Fibroblast of skin of back (primary cell): ENCODE results near the gene HVCN1.

ENCODE experiments used
- DNase-seq: peaks from one replicate; pipeline ENCODE4 v3.0.0-alpha.2; 2013

Gene HVCN1

DNA sequence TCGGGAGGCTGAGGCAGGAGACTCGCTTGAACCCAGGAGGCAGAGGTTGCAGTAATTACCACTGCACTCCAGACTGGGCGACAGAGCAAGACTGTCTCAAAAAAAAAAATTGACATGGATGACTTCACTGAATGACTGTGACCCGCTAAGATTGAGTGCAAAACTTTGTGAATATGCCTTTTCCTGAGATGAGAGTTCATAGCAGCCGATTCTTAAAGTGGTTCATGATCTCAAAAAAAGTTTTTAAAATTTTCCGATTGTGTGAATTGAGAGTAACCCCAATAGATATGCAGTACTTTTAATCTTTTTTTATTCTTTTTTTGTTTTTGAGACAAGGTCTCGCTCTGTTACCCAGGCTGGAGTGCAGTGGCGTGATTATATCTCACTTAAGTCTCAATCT is 73.7 kb downstream of the HVCN1 start:
- DNase-seq: no peak

DNA sequence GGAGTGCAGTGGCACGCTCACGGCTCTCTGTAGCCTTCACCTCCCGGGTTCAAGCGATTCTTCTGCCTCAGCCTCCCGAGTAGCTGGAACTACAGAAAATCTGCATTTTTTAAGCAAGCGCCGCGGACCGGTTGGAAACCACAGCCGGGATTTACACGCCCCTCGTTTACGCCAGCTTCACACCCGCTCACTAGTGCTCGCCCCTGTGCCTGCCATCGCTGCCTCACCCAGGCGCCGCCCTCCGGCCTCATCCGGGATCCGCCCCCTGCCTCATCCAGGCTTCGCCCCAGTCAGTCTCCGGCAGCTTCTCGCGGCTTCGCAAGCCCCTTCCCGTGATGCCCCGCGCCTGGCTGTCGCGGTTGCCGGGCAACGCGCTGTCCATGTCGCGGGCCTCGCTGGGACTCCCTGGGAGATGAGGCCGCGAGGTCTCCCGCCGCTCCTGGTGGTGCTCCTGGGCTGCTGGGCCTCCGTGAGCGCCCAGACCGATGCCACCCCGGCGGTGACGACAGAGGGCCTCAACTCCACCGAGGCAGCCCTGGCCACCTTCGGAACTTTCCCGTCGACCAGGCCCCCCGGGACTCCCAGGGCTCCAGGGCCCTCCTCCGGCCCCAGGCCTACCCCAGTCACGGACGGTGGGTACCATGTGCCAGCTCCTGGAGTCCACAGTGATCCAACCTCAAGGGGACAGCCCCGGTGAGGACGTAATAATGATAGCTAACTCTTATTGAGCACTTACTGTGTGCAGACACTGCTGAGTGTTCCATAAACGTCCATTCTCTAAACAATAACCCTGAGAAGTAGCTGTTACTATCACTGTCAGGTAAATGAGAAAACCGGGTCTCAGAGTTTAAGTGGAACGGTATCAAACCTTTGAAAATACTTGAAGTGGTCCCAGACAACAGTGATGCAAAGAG is 74.9 kb downstream of the HVCN1 start, which contains the start of gene TCTN1:
TCTN1 (plus strand) TSS at position 359 of the 914 bp plus-strand sequence; CDS start at position 413, 54 bp downstream.
- peak; percentile 96 for DNase-seq

DNA sequence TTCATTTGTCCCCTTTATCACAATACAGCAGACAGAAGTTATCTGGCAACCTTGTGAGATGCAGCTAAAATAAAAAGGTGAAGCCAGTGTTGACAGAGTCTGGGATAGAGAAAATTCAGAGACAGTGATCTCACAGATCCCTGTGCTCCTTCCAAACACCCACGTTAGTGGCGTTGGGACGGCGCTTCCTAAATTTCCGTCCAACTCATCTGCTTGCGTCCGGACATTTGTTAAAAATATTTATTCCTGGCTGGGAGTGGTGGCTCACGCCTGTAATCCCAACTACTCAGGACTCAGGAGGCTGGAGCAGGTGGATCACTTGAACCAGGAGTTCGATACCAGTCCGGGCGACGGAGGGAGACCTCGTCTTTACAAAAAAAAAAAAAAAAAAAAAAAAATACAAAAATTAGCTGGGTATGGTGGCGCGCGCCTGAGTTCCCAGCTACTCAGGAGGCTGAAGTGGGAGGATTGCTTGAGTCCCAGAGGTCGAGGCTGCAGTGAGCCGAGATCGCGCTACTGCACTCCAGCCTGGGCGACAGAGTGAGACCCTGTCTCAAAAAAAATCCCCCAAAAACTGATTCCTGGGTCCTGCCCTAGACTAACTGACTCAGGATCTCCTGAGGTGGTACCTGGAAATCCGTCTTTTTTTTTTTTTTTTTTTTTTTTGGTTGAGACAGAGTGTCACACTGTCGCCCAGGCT is 75.7 kb downstream of the HVCN1 start:
- DNase-seq: no peak

DNA sequence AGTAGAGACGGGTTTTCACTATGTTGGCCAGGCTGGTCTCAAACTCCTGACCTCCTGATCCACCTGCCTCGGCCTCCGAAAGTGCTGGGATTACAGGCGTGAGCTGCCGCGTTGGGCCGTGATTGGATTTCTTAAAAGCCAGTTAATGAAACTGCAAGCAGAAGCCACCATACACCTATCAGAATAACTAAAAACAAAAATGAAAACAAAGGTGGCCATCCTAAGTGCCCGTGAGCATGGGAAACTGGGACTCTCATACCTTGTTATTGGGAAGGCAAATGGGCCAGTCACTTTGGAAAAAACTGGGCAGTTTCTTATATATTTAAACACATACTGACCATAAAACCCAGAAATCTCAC is 82.7 kb downstream of the HVCN1 start:
- no peak for DNase-seq

DNA sequence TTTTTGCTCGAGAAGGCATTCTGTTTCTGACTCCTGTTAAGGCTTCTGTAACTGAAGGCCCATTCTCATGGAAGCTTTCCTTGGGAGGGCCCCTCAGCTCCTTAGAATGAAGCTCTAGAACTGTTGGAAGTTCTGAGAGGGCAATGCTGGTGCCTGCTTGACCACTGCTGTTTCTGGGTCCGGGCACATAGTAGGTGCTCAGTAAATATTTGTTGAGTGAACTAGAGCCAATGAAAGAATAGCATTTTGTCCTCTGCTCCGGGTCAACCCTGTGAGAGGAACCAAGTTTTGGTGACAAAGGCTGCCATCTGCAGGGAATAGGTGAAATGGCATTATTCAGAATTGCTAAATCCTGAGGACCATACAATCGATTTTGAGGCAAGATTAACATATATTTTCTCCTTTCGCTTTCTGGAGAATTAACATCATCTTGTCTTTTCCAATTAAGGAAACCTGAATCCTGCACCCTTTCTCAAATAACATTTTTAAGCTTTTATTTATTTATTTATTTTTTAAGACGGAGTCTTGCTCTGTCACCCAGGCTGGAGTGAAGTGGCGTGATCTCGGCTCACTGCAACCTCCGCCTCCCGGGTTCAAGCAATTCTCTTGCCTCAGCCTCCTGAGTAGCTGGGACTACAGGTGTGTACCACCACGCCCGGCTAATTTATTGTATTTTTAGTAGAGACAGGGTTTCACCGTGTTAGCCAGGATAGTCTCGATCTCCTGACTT is 86.7 kb downstream of the HVCN1 start:
- DNase-seq: peak; percentile 60

DNA sequence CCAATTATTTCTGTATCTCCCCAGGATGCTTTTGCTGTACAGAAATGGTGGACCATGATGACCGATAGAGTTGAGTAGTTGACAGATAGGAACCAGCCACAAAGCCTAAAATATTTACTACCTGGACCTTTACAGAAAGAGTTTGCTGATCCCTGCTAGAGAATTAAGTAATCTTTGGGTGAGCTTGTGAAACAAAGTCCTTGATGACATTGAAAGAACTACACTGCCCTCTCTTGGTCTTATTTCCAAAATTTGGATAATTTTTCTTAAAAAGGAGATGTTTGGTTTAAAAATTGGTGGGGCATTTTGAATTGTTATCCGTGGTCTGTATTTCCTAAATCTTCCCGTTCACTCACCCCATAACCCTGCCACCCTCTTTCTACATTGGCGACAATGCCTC is 88.7 kb downstream of the HVCN1 start:
- peak; percentile 50 for DNase-seq

DNA sequence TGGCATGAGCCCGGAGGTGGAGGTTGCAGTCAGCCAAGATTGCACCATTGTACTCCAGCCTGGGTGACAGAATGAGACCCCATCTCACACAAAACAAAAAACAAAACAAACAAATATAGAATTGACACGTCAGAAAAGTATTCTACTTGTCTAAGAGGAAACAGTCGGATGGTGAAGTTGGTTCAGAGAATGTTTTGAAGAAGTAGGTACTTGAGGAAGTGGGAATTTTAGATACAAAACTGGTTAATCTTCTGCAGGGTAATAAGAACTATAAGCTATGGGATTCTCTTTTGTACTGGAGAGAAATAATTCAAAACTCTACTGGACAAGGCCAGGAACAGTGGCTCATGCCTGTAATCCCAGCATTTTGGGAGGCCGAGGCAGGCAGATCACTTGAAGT is 89.6 kb downstream of the HVCN1 start:
- DNase-seq: no peak
